Stimulated activated CD8-positive, alpha-beta memory T cell treated with anti-CD3 and anti-CD28 coated beads, Interleukin-12 subunit alpha, Interleukin-12 subunit beta, amount 100 ng/mL, for 4 hours (primary cell): ENCODE data around the gene CDC42EP1.

Source experiments
- DNase-seq: peaks from one replicate; pipeline ENCODE4 v3.0.0-alpha.2; 2020; ENCODE audit warnings: low read depth

The CDC42EP1 gene

DNA sequence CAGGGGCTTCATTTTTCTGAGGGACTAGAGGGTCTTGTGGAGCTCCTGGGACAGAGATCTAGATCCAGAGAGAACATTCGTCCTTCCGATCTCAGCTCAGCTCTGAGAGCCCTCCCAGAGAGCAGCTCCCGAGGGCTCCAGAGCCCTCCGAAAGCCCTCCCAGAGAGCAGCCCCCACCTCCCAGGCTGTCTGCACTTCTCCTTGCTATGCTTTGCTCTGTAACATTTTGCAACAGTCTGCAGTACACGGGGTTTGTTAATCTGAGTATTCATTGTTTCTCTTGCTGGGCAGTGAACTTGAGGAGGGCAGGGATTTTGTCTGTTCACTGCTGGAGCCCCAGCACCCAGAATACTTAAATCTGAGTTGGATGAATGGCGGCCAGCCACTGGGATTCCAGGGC lies 50.9 kb downstream of the CDC42EP1 start:
- DNase-seq: no peak

DNA sequence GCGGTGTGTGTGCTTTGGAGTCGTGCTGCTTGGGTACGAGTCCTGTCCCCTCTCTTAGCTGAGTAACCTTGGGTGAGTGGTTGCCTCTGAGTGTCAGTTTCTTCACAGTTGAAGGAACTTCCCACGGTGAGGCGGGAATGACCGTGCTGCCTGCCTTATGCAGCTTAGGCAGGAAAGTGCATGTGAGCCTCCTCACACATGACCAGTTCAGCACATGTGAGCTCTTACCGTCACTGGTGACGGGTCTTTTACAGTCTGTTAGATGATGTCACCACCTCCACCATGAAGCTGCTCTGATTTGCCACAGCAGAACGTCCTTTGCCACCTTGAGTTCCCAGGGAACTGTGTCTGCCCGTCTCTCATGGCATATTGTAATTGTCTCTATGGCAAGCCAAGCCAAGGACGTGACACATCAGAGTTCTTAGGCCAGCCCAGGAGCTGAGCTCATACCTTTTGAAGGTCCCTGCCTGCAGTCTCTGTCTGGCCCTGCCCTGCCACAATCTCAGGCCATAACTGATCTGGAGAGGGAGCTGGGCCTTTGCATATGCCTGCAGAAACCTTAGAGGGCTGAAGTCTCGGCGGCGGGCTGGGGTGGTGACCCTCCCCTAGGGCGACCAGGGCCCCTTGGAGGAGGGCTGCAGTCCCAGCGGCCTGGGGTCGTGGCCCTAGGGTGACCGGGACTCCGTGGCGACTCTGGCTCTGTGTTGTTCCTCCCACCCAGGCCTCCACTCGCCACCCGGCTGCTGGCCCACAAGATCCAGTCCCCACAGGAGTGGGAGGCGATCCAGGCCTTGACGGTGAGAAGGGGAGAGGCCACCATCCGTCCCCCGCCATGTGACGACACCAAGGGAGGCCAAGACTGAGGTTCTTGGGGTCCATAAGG lies 56.2 kb downstream of the CDC42EP1 start:
- DNase-seq: no peak

DNA sequence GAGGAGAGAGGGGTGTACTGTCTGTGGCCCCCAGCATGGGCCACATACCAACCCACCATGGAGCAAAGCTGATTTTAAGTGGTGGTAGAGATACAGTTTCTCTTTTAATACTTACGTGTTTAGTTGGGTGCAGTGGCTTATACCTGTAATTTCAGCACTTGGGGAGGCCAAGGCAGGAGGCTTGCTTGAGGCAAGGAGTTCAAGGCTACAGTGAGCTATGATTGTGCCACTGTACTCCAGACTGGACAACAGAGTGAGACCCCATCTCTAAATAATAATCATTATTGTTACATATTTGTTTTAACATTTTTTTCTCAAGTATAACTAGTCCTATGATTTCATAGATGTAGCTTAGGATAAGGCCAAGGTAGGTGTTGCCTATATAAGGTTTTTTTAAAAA lies 57.2 kb downstream of the CDC42EP1 start:
- DNase-seq: no peak

DNA sequence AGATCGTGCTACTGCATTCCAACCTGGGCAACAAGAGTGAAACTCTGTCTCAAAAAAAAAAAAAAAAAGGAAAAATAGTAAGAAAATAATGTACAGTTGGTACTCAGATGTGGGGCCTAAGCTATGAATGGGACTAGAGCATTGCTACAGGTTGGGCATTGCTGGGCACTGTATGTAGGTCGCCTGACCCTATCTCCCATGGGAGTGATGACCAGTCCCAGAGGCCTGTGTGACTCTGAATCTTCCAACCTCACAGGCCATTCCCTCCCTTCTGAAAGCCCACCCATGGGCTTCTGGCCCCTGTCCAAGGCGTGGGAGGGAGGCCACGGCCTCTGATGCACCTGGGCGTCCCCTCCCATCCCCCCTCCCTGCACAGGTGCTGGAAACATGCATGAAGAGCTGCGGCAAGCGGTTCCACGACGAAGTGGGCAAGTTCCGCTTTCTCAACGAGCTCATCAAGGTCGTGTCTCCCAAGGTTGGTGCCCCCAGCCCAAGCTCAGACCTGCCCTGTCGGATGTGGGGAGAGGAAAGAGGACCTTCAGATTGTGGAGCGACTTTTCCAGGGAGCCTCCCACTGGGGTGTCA lies 57.9 kb downstream of the CDC42EP1 start:
- DNase-seq: no peak

DNA sequence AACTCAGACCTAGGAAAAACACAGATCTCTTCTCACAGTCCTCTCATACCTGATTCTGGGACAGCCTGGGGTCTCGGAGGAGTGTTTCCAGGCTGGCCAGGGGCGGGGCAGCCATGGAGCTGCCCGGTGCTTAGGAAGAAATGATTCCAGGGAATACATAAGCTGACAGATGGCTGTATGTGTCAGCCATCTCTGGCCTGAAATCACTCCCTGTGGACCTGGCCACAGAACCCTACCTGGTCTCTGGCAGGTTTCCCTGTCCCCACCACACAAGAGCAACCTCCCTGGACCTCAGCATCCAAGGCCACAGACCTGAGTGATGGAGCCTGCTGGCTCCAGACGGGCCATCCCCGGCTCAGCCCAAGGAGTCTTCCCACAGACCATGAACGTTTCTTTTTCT lies 58.4 kb downstream of the CDC42EP1 start:
- no peak for DNase-seq
